Measurements from ENCODE around the gene ZNF789.
"Not testable (repeated sequence)": the region's sequence is repeated elsewhere in the genome, so short reads cannot be mapped to it uniquely, and the experiment has no call there.

ZNF789 gene

GRCh38 chr7:99472561-99473314 is at the start of gene ZNF789:
TSS of gene ZNF789 (plus strand) at chr7:99472890. CDS start at chr7:99476457, 3,567 bp downstream.
- no peaks in the 10 kb centered on the region for H3K9me3 ChIP-seq (ENCODE audit: control insufficient read depth, insufficient read depth, low read length)
- H3K4me3 ChIP-seq (ENCODE audit: low read depth, low read length) = peak within 1 kb of the TSS; percentile 99
- H3K27ac ChIP-seq (ENCODE audit: low read depth, low read length) = peak within 1 kb of the TSS; percentile 87
- peak within 1 kb of the TSS; percentile 75 for H3K9ac ChIP-seq (ENCODE audit: low read depth, low read length)
- no peaks in the 10 kb centered on the region for H3K27me3 ChIP-seq (ENCODE audit: control insufficient read depth, insufficient read depth, low read length)
- H3K4me1 ChIP-seq (ENCODE audit: control insufficient read depth, insufficient read depth, low read length) = peaks cover 3% of the 10 kb centered on the region; the same call in 1 of the 2 replicates
- peaks cover 12% of the 10 kb centered on the region for H3K36me3 ChIP-seq (ENCODE audit: control insufficient read depth, insufficient read depth, low read length)

DNA sequence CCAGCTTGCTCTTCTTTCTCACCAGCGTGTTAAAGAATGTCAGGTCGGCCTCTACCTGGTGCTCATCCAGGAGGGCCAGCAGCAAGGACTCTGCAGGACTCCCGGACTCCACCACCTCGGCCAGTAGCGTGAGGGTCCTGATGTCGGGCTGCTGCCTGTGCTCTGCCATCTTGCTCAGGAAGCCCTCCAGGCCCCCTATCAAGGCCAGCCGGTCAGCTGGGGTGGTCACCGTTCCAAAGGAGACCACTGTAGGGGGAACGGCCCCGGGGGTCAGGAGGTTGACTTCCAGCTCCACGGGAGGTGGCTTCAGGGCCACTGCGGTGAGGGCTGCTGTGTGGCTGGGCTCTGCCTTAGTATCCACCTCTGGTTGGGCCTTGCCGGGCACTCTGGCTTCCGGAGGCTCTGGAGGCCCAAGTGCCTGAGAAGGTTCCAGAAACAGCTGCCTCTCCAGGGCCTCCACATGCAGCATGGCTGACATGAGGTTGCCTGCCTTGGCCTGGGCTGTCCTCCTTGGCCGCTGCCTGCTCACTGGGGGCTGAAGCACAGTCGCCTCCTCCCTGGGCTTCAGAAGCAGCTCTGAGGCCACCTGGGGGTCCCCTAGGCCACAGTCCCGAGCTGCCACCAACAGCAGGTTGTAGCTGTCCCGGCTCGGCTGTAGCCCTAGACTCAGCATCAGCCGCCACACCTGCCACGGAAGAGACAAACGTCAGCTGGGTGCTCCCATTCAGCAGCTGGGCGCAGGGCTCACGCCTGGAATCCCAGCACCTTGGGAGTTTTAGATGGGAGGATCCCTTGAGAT is 47.6 kb upstream of the ZNF789 start:
- H3K9me3 ChIP-seq (ENCODE audit: control insufficient read depth, insufficient read depth, low read length) = no peaks in the 10 kb centered on the region
- H3K36me3 ChIP-seq (ENCODE audit: control insufficient read depth, insufficient read depth, low read length) = peaks cover 72% of the 10 kb centered on the region
- H3K4me3 ChIP-seq (ENCODE audit: low read depth, low read length) = no peak overlapping the region
- H3K27me3 ChIP-seq (ENCODE audit: control insufficient read depth, insufficient read depth, low read length) = no peaks in the 10 kb centered on the region
- no peak overlapping the region for H3K27ac ChIP-seq (ENCODE audit: low read depth, low read length)
- no peaks in the 10 kb centered on the region for H3K4me1 ChIP-seq (ENCODE audit: control insufficient read depth, insufficient read depth, low read length)
- H3K9ac ChIP-seq (ENCODE audit: low read depth, low read length) = no peak overlapping the region

- H3K4me3 ChIP-seq (ENCODE audit: low read depth, low read length) = no peak overlapping the region
- H3K27me3 ChIP-seq (ENCODE audit: control insufficient read depth, insufficient read depth, low read length) = no peaks in the 10 kb centered on the region
- no peaks in the 10 kb centered on the region for H3K4me1 ChIP-seq (ENCODE audit: control insufficient read depth, insufficient read depth, low read length)
- H3K36me3 ChIP-seq (ENCODE audit: control insufficient read depth, insufficient read depth, low read length) = peaks cover 71% of the 10 kb centered on the region
- H3K9me3 ChIP-seq (ENCODE audit: control insufficient read depth, insufficient read depth, low read length) = no peaks in the 10 kb centered on the region
- H3K9ac ChIP-seq (ENCODE audit: low read depth, low read length) = no peak overlapping the region
- no peak overlapping the region for H3K27ac ChIP-seq (ENCODE audit: low read depth, low read length)
Measured at GRCh38 chr7:99428972-99429566, 43.6 kb upstream of the ZNF789 start.

GRCh38 chr7:99429756-99430155 is 42.9 kb upstream of the ZNF789 start:
- Histone ChIP-seq H3K9me3 (ENCODE audit: control insufficient read depth, insufficient read depth, low read length) (no peaks in the 10 kb centered on the region), H3K4me3 (ENCODE audit: low read depth, low read length) (no peak overlapping the region), H3K4me1 (ENCODE audit: control insufficient read depth, insufficient read depth, low read length) (no peaks in the 10 kb centered on the region), H3K36me3 (ENCODE audit: control insufficient read depth, insufficient read depth, low read length) (peaks cover 71% of the 10 kb centered on the region), H3K27ac (ENCODE audit: low read depth, low read length) (no peak overlapping the region), H3K9ac (ENCODE audit: low read depth, low read length) (no peak overlapping the region), H3K27me3 (ENCODE audit: control insufficient read depth, insufficient read depth, low read length) (no peaks in the 10 kb centered on the region)

GRCh38 chr7:99431756-99432540 is 40.7 kb upstream of the ZNF789 start:
- not testable (repeated sequence) for H3K4me1 ChIP-seq (ENCODE audit: control insufficient read depth, insufficient read depth, low read length); H3K9me3 ChIP-seq (ENCODE audit: control insufficient read depth, insufficient read depth, low read length); H3K27me3 ChIP-seq (ENCODE audit: control insufficient read depth, insufficient read depth, low read length); H3K9ac ChIP-seq (ENCODE audit: low read depth, low read length); H3K4me3 ChIP-seq (ENCODE audit: low read depth, low read length)
- Histone ChIP-seq H3K27ac (ENCODE audit: low read depth, low read length) (peak overlapping the region; percentile 40), H3K36me3 (ENCODE audit: control insufficient read depth, insufficient read depth, low read length) (peaks cover 66% of the 10 kb centered on the region)

DNA sequence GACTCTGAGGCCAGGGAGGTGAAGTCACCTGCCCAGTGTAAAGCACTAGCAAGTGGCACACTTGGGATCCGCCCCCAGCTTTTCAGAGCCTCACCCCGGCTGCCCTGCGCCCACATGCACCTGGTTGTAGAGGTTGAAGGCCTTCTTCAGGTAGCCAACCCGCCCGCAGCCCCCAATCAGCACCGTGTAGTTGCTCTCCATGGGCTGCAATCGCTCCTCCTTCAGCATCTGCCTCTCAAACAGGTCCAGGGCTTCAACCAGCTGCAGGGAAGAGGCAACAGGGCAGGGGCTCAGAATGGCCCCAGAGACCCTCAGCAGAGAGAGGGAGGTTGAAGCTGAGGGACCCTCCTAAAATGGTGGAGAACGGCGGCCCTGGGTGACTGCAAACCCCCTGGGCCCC is 39.5 kb upstream of the ZNF789 start:
- no peaks in the 10 kb centered on the region for H3K4me1 ChIP-seq (ENCODE audit: control insufficient read depth, insufficient read depth, low read length)
- H3K27me3 ChIP-seq (ENCODE audit: control insufficient read depth, insufficient read depth, low read length) = no peaks in the 10 kb centered on the region
- peaks cover 66% of the 10 kb centered on the region for H3K36me3 ChIP-seq (ENCODE audit: control insufficient read depth, insufficient read depth, low read length)
- H3K27ac ChIP-seq (ENCODE audit: low read depth, low read length) = no peak overlapping the region
- no peaks in the 10 kb centered on the region for H3K9me3 ChIP-seq (ENCODE audit: control insufficient read depth, insufficient read depth, low read length)
- H3K4me3 ChIP-seq (ENCODE audit: low read depth, low read length) = no peak overlapping the region
- H3K9ac ChIP-seq (ENCODE audit: low read depth, low read length) = no peak overlapping the region

DNA sequence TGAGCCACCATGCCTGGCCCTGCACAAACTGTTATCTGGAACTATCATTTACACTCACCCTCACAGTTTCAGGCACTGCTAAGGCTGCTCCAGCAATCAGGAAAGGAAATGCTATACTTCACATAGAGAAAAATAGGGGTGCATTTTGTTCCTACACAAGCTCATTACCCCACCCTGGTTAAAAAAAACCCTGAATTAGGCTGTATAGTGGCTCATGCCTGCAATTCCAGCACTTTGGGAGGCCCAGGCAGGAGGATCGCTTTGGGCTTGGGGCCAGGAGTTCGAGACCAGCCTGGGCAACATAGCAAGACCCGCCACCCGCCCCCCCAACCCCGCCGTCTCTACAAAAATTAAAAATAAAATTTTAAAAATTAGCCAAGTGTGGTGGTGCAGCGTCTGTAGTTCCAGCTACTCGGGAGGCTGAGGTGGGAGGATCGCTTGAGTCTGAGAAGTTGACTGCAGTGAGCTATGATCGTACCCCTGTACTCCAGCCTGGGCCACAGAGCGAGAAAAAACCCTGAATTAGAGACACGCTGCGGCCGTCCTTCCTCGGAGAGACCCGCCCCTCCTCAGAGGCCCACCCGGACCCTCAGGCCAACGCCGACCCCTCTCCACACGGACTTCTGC is 34.6 kb upstream of the ZNF789 start:
- peak overlapping the region; percentile 80 for H3K9ac ChIP-seq (ENCODE audit: low read depth, low read length)
- peaks cover 46% of the 10 kb centered on the region for H3K36me3 ChIP-seq (ENCODE audit: control insufficient read depth, insufficient read depth, low read length)
- H3K27me3 ChIP-seq (ENCODE audit: control insufficient read depth, insufficient read depth, low read length) = no peaks in the 10 kb centered on the region
- H3K4me3 ChIP-seq (ENCODE audit: low read depth, low read length) = peak overlapping the region; percentile 95
- H3K9me3 ChIP-seq (ENCODE audit: control insufficient read depth, insufficient read depth, low read length) = no peaks in the 10 kb centered on the region
- peak overlapping the region; percentile 96 for H3K27ac ChIP-seq (ENCODE audit: low read depth, low read length)
- peaks cover 14% of the 10 kb centered on the region for H3K4me1 ChIP-seq (ENCODE audit: control insufficient read depth, insufficient read depth, low read length)

GRCh38 chr7:99438573-99439480 is 33.9 kb upstream of the ZNF789 start, which contains the start of the genes CPSF4 and PTCD1:
TSS of gene CPSF4 (plus strand) at chr7:99438943. CDS start at chr7:99439083, 140 bp downstream.
TSS of gene PTCD1 (minus strand) at chr7:99438798. CDS start at chr7:99435242, 3,556 bp downstream.
- H3K27ac ChIP-seq (ENCODE audit: low read depth, low read length) = peak within 1 kb of the TSS; percentile 96
- H3K36me3 ChIP-seq (ENCODE audit: control insufficient read depth, insufficient read depth, low read length) = peaks cover 47% of the 10 kb centered on the region
- peak within 1 kb of the TSS; percentile 89 for H3K9ac ChIP-seq (ENCODE audit: low read depth, low read length)
- peak within 1 kb of the TSS; percentile 95 for H3K4me3 ChIP-seq (ENCODE audit: low read depth, low read length)
- H3K27me3 ChIP-seq (ENCODE audit: control insufficient read depth, insufficient read depth, low read length) = no peaks in the 10 kb centered on the region
- H3K4me1 ChIP-seq (ENCODE audit: control insufficient read depth, insufficient read depth, low read length) = peaks cover 14% of the 10 kb centered on the region
- H3K9me3 ChIP-seq (ENCODE audit: control insufficient read depth, insufficient read depth, low read length) = no peaks in the 10 kb centered on the region

GRCh38 chr7:99440195-99440594 is 32.5 kb upstream of the ZNF789 start:
- peak overlapping the region; percentile 95 for H3K4me3 ChIP-seq (ENCODE audit: low read depth, low read length)
- peak overlapping the region; percentile 12; the same call in 1 of the 2 replicates for H3K9ac ChIP-seq (ENCODE audit: low read depth, low read length)
- peaks cover 45% of the 10 kb centered on the region for H3K36me3 ChIP-seq (ENCODE audit: control insufficient read depth, insufficient read depth, low read length)
- peaks cover 14% of the 10 kb centered on the region for H3K4me1 ChIP-seq (ENCODE audit: control insufficient read depth, insufficient read depth, low read length)
- no peaks in the 10 kb centered on the region for H3K9me3 ChIP-seq (ENCODE audit: control insufficient read depth, insufficient read depth, low read length)
- no peaks in the 10 kb centered on the region for H3K27me3 ChIP-seq (ENCODE audit: control insufficient read depth, insufficient read depth, low read length)
- peak overlapping the region; percentile 96 for H3K27ac ChIP-seq (ENCODE audit: low read depth, low read length)

Data from HUES48 (cell line).